NCI-H774 (cell line): Measurements from ENCODE around the gene LIMK2.
"Not testable (repeated sequence)": the region's sequence is repeated elsewhere in the genome, so short reads cannot be mapped to it uniquely, and the experiment has no call there.

Experiments used
- DNase-seq: peaks from one replicate; lab custom pipeline; 2025; lab: John Stamatoyannopoulos, UW

Gene LIMK2

DNA sequence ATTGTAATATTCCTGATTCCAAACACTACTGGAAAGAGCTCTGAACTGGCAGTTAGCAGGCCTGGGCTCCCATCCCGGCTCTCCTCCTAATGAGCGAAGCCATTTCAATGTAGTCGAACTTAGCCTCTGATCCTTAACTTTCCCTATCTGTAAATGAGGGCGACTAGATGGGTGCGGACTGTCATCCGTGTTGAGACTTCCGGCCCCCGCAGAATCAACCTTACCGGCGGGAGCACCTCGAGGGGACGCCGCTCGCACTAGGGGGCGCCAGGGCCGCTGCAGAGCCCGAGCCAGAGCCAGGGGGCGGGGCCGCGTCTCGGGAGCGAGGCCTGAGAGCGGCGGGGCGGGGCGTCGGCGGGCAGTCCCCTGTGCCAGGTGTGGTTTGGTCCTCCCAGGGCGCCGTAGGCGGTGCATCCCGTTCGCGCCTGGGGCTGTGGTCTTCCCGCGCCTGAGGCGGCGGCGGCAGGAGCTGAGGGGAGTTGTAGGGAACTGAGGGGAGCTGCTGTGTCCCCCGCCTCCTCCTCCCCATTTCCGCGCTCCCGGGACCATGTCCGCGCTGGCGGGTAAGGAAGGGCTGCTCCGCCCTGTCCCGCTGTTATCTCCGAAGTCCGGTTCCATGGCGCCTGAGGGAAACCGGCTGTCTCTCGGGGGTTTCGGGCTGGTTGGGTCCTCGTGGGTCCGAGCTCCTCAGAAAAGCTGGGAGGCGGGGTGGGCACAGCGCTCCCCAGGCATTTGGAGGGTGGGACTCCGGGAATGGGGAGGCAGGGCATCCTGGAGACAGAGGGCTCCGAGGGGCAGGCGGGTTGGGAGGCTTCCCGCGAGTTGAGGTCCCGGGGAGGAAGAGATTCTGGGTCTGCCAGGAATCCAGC lies at the start of gene LIMK2:
Gene LIMK2, plus strand, starts transcription at position 437 of the 869 bp plus-strand sequence. Its CDS starts 111 bp downstream, at position 548.
- DNase-seq = peak; percentile 78

DNA sequence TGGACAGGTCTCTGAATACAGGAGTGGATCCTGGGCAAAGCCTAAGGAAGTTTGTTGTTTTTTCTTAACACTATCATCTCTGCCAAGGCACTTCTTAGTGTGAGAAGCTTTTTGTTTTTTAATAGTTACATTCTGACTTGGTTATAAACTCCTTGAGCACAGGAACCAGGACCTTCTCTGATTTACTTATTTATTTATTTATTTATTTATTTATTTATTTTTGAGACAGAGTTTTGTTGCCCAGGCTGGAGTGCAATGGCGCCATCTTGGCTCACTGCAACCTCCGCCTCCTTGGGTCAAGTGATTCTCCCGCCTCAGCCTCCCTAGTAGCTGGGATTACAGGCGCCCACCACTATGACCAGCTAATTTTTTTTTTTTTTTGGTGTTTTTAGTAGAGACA lies 41.1 kb upstream of the LIMK2 start:
- DNase-seq = no peak

DNA sequence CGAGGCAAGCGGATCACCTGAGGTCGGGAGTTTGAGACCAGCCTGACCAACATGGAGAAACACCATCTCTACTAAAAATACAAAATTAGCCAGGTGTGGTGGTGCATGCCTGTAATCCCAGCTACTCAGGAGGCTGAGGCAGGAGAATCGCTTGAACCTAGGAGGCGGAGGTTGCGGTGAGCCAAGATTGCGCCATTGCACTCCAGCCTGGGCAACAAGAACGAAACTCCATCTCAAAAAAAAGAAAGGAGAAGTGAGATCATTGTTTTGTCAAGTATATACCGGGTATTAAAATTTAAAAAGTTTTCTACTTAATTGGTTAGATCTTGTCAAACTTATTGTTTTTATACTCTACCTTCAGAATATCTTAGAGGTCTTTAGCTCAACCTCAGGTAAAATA lies 40.4 kb upstream of the LIMK2 start:
- DNase-seq = not testable (repeated sequence)

DNA sequence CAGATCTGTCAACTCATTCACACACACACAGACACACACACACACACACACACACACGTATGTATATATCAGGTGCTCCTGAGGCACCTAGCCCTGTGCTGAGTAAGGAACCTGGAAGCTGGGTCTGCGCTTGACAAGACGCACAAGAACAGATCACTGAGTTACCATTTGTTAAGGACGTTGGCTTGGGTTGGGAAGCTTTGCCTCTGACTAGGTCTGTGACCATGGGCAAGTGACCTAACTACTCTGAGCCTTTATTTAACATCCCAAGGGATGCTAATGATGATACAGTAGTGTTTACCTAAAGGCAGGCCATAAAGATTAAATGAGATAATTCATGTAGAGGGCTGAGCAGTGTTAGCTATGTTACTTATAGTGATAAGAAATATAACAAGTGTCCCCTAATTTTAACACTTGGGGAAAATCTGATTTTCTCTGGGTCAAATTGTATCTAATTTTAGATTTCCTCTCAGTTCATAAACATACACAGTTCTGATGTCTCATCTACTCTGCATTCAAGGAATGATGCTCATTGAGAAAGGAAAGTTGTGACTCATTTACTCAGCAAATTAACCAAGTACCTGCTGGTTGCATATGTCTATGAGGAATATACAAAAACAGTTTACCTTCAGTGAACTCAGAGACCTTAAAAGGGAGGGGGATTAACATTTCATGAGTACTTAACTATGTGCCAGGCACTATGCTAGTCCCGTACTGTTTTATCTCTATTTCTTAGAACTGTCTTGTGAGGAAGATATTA lies 38.5 kb upstream of the LIMK2 start:
- DNase-seq = no peak

DNA sequence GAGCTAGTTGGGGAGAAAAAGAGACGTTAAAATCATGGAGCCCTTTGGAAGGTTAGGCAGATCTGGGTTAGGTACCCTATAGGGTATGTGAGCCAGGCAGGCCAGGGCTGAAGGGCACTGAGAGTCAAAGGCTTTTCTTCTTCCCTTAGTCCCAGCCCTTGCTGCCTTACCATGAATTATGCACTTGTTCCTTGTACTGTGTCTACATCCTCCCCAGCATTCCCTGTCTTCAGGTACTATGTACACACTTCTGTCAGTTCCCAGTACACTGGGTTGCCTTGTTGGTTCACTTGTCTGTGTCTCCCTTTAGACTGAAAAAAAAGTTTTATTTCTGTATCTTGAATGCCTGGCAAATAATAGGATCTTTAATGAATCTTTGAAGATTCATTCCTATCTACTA lies 35.2 kb upstream of the LIMK2 start:
- DNase-seq = no peak

DNA sequence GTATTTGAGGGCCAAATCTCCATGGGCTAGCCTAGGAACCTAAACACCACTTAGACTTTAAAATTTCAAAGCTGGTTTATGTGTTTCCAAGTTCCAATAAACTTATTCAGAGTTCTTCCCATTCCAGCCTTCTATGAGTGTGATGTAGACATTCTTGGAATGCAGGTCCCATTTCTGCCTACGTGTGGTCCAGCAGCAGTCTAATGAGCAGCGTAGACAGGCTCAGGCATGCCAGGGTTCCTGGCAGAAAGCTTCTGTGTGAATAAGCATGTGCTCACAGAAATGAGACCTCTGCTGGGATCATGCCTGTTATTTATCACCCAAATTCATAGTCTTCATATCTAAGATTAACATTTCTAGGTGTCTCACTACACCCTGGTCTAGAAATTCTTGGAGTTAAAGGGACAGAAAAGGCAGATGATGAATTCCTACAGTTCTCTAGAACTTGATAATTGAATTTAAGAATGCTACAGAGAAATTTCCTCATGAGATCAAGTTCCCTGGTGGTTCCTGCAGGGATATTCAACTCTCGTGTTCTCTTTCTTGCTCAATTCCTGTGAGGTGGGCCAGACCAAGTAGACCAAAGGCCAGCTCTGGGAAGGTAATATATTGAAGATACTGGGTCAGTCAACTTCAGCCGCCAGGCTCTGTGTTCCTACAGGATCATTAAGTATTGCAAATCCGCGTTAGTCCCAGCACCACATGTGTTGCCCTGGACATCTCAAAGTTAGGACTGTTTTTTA lies 34.5 kb upstream of the LIMK2 start:
- DNase-seq = no peak

DNA sequence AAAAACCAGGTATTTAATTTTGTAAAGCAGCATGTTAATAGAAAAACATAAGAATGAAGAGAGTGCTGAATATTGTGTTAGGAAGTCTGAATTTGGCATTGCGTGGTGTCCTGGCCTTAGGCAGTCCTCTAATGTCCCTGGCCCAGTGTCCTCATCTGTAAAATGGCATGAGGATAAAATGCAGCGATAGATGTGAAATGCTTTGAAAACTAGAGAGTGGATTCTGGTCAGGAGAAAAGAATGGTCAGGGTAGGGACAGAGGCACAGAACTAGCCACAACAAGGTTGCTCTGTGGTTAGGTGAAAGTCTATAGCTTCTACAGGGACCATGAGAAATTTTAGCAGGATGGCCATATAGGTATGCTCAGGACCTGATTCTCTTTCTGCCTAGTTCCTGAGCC lies 33.2 kb upstream of the LIMK2 start:
- DNase-seq = no peak

DNA sequence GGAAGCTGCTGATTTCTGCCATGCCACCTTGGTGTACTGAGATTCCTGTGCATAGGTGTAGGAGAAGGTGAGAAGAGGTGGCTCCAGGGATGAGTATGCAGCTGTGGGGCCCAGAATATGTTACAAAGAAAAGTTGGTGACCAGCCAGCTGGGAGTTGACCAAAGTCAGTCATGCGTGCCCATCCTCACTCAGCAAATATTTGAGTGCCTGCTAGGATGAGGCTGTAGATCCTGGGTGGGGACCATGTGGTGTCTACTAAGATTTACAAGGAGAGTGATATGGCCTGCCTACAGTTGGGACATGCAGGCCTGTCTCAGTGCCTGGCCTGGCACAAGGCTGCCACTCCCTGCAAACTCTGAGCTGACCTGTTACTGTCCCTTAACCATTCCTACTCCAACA lies 32.8 kb upstream of the LIMK2 start:
- no peak for DNase-seq

DNA sequence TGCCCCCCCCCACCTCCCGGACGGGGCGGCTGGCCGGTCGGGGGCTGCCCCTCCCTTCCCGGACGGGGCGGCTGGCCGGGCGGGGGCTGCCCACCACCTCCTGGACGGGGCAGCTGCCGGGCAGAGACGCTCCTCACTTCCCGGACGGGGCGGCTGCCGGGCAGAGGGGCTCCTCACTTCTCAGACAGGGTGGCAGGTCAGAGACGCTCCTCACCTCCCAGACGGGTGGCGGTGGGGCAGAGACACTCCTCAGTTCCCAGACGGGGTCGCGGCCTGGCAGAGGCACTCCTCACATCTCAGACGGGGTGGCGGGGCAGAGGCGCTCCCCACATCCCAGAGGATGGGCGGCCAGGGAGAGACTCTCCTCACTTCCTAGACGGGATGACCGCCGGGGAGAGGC lies 28.1 kb upstream of the LIMK2 start:
- no peak for DNase-seq

DNA sequence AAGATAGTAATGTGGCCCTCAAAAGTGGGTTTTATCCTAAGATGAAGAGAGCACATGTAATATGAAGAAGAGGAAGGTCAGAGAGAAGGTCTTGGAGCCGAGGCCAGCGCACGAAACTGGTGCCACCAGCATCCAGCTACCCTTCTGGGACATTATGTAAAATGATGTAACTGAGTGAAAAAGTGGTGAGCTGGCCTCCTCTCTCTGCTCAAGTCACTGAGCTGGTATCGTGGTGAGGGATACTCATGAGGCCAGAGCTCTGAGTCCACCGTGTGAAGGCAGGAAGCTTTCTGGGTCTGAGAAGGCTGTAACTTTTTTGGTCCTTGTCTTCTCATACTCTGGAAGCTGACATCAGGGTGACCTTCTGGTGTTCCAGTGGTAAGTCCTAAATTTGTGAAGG lies 27.0 kb upstream of the LIMK2 start:
- no peak for DNase-seq

DNA sequence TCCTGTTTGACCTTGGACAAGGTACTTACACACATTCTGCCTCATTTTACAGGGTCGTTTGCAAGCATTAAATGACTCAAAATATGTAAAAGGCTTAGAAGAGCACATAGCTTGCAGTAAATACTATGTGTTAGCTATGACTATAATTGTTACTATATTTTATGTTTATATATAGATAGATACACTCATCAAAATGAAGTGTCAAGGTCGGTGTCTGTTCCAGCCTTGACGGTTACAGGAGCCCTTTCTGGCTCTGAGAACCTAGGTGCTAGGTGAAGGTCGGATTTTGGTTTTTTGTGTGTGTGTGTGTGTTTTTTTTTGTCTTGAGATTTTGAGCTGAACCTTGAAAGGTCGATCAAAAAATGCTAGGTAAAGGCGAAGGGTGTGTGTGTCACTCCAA lies 24.5 kb upstream of the LIMK2 start:
- DNase-seq = no peak

DNA sequence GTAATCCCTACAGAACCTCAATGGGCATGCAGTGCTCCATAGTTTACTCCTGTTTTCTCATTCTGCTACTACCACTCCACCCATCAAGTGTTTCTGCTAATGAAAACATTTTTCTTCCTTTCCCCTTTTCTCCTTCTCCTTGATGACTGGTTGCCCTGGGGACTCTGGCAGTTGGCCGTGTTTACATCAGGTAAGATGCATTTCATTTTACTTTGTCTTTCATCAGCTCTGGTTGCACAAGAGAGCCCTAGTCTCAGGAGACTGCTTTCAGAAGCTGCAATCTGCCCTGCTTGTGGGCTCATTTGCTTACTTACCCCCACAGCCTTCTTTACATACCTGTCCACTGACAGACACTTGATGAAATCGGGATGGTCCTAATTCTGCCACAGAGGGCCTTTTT lies 19.6 kb upstream of the LIMK2 start:
- no peak for DNase-seq

DNA sequence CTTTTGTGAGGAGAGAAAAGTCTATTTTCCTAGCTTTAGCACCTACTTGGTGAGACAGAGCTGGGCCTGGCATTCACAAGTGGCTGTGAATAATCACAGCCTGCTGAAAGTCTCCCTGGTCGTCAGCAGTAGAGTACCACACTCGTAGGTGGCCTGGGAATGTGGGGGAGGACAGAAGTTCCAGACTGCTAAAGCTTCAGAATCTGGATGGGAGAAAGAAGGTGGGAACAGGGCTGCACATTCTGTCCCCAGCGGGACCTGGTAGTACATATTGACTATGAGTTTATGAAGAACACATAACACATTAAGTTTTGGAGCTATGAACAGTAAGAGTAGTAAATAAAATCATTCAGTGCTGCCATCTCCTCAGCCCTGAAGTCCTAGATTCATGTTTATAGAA lies 19.0 kb upstream of the LIMK2 start:
- no peak for DNase-seq

DNA sequence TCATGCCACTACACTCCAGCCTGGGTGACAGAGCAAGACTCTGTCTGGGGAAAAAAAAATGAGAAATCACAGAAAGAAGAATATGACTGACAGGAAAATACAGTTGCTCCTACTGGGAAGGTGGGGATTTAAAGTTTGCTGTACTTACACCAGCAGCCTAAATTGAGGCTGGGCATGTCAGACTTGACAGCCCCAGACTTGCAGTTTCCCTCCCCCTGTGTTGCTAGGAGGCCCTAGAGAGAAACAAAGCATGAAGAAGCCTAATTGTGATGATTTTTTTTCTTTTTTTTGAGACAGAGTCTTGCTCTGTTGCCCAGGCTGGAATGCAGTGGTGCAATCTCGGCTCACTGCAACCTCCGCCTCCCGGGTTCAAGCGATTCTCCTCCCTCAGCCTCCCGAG lies 17.4 kb upstream of the LIMK2 start:
- DNase-seq = not testable (repeated sequence)

DNA sequence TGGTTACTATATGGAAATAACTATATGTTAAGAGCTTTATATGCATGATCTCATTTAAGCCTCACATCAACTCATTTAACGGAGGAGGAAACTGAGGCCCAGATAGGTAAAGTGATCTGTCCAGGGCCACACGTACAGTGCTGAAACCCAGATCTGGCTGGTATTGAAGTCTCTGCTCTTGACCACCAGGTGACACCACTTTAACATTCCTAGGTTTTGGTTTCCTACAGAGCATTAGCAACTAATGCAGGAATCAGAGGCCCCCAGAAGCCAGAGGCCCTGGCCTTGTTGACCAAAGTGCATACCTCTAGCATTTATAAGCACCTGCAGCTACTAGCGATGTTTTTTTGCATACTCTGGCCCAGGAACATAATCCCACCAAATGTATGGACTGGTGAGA lies 12.9 kb upstream of the LIMK2 start:
- DNase-seq = no peak

DNA sequence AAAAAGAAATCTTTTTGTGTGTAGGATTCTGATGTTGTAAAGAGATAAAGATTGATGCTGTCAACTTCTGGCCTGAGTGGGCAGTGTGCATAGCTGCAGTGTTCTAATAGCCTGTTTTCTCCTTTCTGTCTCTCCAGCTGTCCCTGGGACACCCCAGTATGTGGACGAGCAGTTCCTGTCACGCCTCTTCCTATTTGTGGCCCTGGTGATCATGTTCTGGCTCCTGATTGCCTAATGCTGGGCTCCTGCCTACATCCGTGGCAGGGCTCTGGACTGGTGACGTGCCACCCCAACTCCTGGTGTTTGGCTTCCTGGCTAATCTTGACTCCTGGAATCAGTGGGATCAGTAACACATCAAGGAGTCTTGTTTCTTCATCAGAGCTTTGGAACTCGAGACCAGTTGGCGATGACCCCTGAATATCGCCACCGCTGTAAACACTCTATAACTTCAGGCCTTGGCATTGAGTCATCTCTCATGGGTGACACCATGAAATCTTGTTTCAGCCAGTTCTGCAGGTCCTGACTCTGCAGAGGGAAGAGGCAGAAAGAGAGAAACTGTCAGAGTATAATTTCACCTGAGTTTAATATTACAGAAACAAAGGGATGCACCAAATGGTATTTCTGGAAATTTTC lies 7.6 kb upstream of the LIMK2 start:
- DNase-seq = not testable (repeated sequence)

DNA sequence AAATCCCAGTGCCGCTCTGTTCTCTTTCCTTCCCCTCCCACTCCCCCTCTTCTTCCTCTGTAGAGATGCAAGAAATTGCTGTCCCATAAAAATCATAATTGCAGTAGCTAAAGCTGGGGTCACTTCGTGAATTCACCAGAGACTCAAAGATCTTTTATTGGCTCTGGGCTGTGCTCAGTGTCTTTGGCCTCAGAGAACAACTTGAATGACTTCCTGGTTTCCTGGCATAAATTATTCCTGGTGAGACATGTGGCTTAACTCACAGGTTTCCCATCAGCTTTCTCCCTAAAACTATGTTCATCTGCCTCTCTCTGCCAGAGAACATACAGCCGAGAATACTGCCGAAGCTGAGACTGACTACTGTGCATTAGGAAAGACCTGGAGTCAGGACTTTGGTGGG lies 7.0 kb upstream of the LIMK2 start:
- DNase-seq = not testable (repeated sequence)

DNA sequence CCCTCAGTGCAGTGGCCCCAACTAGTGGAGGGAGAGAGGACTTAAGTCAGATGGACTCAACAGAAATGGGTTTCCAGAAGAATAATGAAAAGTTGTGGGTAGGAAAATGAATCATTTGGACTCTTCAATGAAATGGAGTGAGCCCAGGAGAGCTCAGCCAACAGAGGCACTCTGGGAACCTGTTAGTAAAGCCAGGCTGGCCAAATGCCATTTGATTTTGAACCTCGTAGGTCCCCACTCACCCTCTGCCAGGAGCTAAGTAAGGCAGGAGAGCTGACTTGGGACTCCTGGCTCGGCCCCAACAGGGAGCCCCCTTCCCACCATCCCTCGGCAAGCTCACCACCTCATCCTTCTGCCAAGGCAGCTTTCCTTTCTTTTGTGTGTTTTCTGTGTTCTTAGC lies 5.6 kb upstream of the LIMK2 start:
- not testable (repeated sequence) for DNase-seq

DNA sequence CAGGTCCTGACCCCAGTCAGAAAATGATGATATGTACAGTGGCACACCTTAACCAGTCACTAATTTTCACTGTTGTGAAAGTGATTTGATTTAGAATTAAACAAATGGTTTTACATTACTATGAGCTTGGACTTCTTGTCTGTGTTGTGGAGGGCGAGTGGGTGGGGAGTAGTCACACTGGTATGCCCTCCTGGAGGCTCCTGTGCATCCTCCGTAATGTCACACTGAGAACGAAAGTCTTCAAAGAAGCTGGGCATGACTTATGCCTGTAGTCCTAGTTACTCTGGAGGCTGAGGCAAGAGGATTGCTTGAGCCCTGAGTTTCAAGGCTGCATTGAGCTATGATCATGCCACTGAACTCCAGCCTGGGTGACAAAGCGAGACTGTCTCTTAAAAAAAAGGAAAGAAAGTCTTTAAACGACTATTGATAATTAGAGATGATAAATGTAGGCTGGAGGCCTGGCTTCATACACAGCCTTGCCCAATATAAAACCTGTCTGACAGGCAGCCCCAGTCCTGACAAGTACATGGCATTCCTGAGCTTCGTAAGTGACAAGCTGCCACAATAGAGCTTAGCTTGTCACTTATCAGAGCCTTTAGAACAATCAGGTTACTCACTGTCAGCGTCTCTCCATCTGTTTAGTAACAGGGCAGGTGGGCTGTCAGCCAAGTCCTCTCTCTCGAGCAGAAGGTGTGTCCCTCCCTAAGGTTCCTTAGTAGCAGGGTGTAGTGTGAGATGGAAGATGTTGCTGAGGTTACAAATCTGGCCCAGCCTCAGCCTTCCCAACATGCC lies 5.0 kb upstream of the LIMK2 start:
- DNase-seq = no peak

DNA sequence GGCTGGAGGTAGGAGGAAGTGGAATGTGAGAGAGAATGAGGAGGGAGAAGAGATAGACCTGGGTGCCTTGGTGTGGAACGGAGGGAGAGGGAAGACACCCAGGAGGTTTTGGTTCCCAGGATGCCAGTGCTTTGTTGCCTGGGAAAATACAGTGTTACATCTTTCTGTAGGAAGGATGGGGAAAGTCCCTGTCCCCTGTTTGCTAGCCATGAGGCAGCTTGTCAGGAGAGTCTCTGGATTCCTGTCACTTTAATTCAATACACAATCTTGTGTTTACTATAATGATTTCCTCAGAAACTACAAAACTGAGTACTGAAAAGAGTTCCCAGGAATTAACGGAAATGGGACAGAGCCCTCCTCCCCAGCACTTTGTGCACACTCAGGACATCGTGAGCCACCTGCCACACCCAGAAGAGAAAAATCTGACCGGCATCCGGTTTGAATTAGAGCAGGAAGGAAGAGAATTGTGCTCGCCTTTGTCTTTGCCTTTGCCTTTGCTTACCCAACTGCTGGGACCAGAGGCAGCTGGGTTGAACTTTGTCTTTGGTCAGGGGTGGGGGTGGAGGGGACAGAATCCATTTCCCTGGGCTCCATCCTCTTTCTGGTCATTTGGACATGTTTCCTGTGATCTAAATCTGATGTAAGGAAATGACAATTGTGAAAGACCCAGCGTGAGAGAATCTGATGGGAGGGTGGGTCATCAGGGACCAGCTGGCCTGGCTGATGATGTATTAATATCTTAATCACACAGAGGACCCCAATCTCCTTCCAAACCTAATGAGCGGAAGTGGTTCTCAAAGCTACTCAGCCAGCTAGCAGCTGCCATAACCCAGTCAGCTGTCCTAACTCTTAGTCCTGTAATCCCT lies 1.3 kb upstream of the LIMK2 start:
- DNase-seq = peak; percentile 3
